GM23338 (cell line): ENCODE data around the gene KIF3C. TPM values are rescaled to one million over a fixed set of nuclear protein-coding genes. Genes with fewer than 3 reads are reported as not detected.

Source experiments
- ATAC-seq: fragments of 200-7000 bp; cut with Tn5 transposase; 3 replicates; pipeline ENCODE4 v1.9.1; 2020
- DNase-seq: peaks from one replicate; pipeline ENCODE4 v3.0.0-alpha.2; 2015; ENCODE audit warnings: low spot score
- H2AFZ ChIP-seq: fragments of 200-600 bp; sonication (generic); 2 replicates; pipeline ENCODE4 v1.8.0; 2016; ENCODE audit warnings: antibody characterized with exemption, mild to moderate bottlenecking, moderate library complexity
- H3F3A ChIP-seq: fragments of 200-600 bp; sonication (generic); replicated peaks from 2 replicates; pipeline ENCODE4 v1.8.0; 2017; ENCODE audit warnings: antibody characterized with exemption, mixed run types, low read depth
- H3K27ac ChIP-seq: fragments of 200-600 bp; sonication (generic); 2 replicates; pipeline ENCODE4 v1.6.1; 2016; ENCODE audit warnings: low read depth
- H3K27me3 ChIP-seq: fragments of 200-600 bp; sonication (generic); 2 replicates; pipeline ENCODE4 v1.8.0; 2016; ENCODE audit warnings: mild to moderate bottlenecking, mixed run types, moderate library complexity; ENCODE audit not compliant: insufficient read depth
- H3K36me3 ChIP-seq: fragments of 200-600 bp; sonication (generic); 2 replicates; pipeline ENCODE4 v1.8.0; 2016; ENCODE audit warnings: mild to moderate bottlenecking; ENCODE audit not compliant: insufficient read depth
- H3K4me1 ChIP-seq: fragments of 200-600 bp; sonication (generic); 2 replicates; pipeline ENCODE4 v1.8.0; 2016; ENCODE audit warnings: mild to moderate bottlenecking, moderate library complexity; ENCODE audit not compliant: insufficient read depth
- H3K4me2 ChIP-seq: fragments of 200-600 bp; sonication (generic); 2 replicates; pipeline ENCODE4 v1.7.1; 2017; ENCODE audit warnings: mixed run types
- H3K4me3 ChIP-seq: fragments of 200-600 bp; sonication (generic); 2 replicates; pipeline ENCODE4 v1.6.1; 2016; ENCODE audit warnings: mixed run types
- H3K79me2 ChIP-seq: fragments of 200-600 bp; sonication (generic); replicated peaks from 2 replicates; pipeline ENCODE4 v1.8.0; 2017; ENCODE audit warnings: mild to moderate bottlenecking; ENCODE audit not compliant: insufficient read depth
- H3K9me2 ChIP-seq: fragments of 200-600 bp; sonication (generic); 2 replicates; pipeline ENCODE4 v1.8.0; 2017; ENCODE audit not compliant: insufficient read depth
- H4K20me1 ChIP-seq: fragments of 200-600 bp; sonication (generic); replicated peaks from 2 replicates; pipeline ENCODE4 v1.8.0; 2017; ENCODE audit warnings: mild to moderate bottlenecking; ENCODE audit not compliant: insufficient read depth
- H3K27ac Mint-ChIP-seq: 2 replicates; pipeline ENCODE4 v1.8.0; 2020; ENCODE audit warnings: inconsistent platforms, mild to moderate bottlenecking, moderate library complexity, mixed read lengths
- H3K27me3 Mint-ChIP-seq: 3 replicates; pipeline ENCODE4 v1.8.0; 2022; ENCODE audit warnings: low read depth, mild to moderate bottlenecking, moderate library complexity, mixed read lengths, inconsistent platforms; ENCODE audit not compliant: insufficient read depth, poor library complexity
- H3K36me3 Mint-ChIP-seq: 3 replicates; pipeline ENCODE4 v1.8.0; 2021; ENCODE audit warnings: low read depth, mild to moderate bottlenecking, inconsistent platforms, moderate library complexity, mixed read lengths
- H3K4me1 Mint-ChIP-seq: 3 replicates; pipeline ENCODE4 v1.8.0; 2020; ENCODE audit warnings: mild to moderate bottlenecking, inconsistent platforms, mixed read lengths
- H3K4me3 Mint-ChIP-seq: 3 replicates; pipeline ENCODE4 v1.8.0; 2021; ENCODE audit warnings: moderate library complexity, mild to moderate bottlenecking, inconsistent platforms, mixed read lengths
- H3K9me3 Mint-ChIP-seq: 3 replicates; pipeline ENCODE4 v1.8.0; 2020; ENCODE audit warnings: moderate library complexity, mild to moderate bottlenecking, inconsistent platforms, mixed read lengths
- CREB1 ChIP-seq: fragments of 250-450 bp; sonication (Bioruptor Pico); IDR thresholded peaks from 2 replicates; pipeline ENCODE4 v1.5.0; 2020; ENCODE audit warnings: low read depth, mild to moderate bottlenecking, moderate library complexity
- CTCF ChIP-seq, 2 experiments: fragments of 200-600 bp in 1 of 2; sonication (generic) in 1 of 2; conservative IDR thresholded peaks; 2 replicates each; pipeline versions ENCODE4 v1.5.1 to v1.6.1; 2016 to 2017; ENCODE audit warnings: antibody characterized with exemption in 2 of 2, low read depth in 2 of 2, mild to moderate bottlenecking in 2 of 2, moderate library complexity in 1 of 2
- EZH2 ChIP-seq: fragments of 200-600 bp; sonication (generic); IDR thresholded peaks from one replicate; pipeline ENCODE4 v1.8.0; 2017; ENCODE audit warnings: antibody characterized with exemption, mild to moderate bottlenecking, low read depth; ENCODE audit not compliant: unreplicated experiment
- EZH2phosphoT487 ChIP-seq: fragments of 200-600 bp; sonication (generic); IDR thresholded peaks from one replicate; pipeline ENCODE4 v1.8.1; 2018; ENCODE audit warnings: antibody characterized with exemption; ENCODE audit not compliant: unreplicated experiment
- JUNB ChIP-seq: IDR thresholded peaks from one replicate; pipeline ENCODE4 v1.6.1; 2016; ENCODE audit warnings: antibody characterized with exemption; ENCODE audit not compliant: unreplicated experiment
- NANOG ChIP-seq: IDR thresholded peaks from 2 replicates; pipeline ENCODE4 v1.6.1; 2016; ENCODE audit warnings: antibody characterized with exemption, borderline replicate concordance
- POLR2AphosphoS5 ChIP-seq: IDR thresholded peaks from 2 replicates; pipeline ENCODE4 v1.6.1; 2016; ENCODE audit warnings: antibody characterized with exemption, low read depth
- REST ChIP-seq: IDR thresholded peaks from one replicate; pipeline ENCODE4 v1.6.1; 2018; ENCODE audit warnings: antibody characterized with exemption; ENCODE audit not compliant: unreplicated experiment
- STAT1 ChIP-seq: IDR thresholded peaks from one replicate; pipeline ENCODE4 v1.6.1; 2016; ENCODE audit warnings: antibody characterized with exemption; ENCODE audit not compliant: unreplicated experiment
- ZNF114 ChIP-seq: fragments of 250-450 bp; sonication (Bioruptor Pico); IDR thresholded peaks from 2 replicates; pipeline ENCODE4 v1.5.0; 2020; ENCODE audit warnings: mild to moderate bottlenecking, moderate library complexity
- ZNF331 ChIP-seq: fragments of 250-450 bp; sonication (Bioruptor Pico); IDR thresholded peaks from 2 replicates; pipeline ENCODE4 v1.5.0; 2020; ENCODE audit warnings: low read depth, mild to moderate bottlenecking, moderate library complexity
- ZNF462 ChIP-seq: fragments of 250-450 bp; sonication (Bioruptor Pico); IDR thresholded peaks from 2 replicates; pipeline ENCODE4 v1.5.0; 2020; ENCODE audit warnings: mild to moderate bottlenecking, moderate library complexity
- polyA plus RNA-seq: library from polyadenylated mRNA; unstranded; fragments of >200 nt; fragmentation: Nextera tagmentation; extraction: Ambion mirVana; gene quantifications from 2 replicates; pipeline ENCODE4 v1.2.1, GENCODE V29; 2016
- total RNA-seq: library from RNA; depleted of rRNA; stranded (reverse); fragments of >200 nt; shearing (Covaris generic); gene quantifications from 2 replicates; pipeline ENCODE4 v1.2.3, GENCODE V29; 2014
- TF ChIP-seq, protein P1 (sequence below): IDR thresholded peaks from 2 replicates; pipeline ENCODE4 v1.6.1; 2016; ENCODE audit warnings: antibody characterized with exemption

Gene KIF3C
- total and polyA plus RNA-seq, 2 experiments from 2014 or later = 14.9 to 40.0 TPM

DNA sequence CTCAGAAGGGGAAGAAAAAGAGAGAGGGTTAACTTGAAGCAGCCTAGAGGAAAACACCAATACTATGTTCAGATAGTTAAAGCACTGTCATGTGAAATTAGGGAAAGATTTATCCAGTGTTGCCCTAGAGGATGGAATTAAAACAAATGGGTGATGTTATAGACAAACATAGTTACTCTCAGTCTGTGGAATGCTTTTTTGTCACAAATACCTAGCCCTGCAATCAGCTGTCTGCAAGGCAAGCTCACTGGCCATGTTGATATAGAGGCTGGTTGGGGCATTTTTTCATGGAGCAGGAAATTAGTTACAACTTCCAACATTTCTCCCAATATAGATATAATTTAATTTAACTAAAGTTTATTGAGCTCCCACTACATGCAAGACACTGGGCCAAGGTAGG lies 43.2 kb upstream of the KIF3C start:
- H3K79me2 ChIP-seq = no peaks in the 10 kb centered on the region
- no peak for DNase-seq
- H3K27me3 Mint-ChIP-seq = peaks cover 2% of the 10 kb centered on the region
- no peaks in the 10 kb centered on the region for H3K36me3 ChIP-seq
- H2AFZ ChIP-seq = no peak overlapping the region
- no peak overlapping the region for H3K4me2 ChIP-seq
- H3F3A ChIP-seq = no peaks in the 10 kb centered on the region
- H4K20me1 ChIP-seq = no peaks in the 10 kb centered on the region
- no peak overlapping the region for H3K27ac Mint-ChIP-seq
- H3K4me1 ChIP-seq = no peaks in the 10 kb centered on the region
- H3K27ac ChIP-seq = no peak overlapping the region
- no peaks in the 10 kb centered on the region for H3K9me3 Mint-ChIP-seq
- peaks cover 3% of the 10 kb centered on the region for H3K4me1 Mint-ChIP-seq
- no peak overlapping the region for H3K4me3 ChIP-seq
- no peaks in the 10 kb centered on the region for H3K27me3 ChIP-seq
- no peak for ATAC-seq
- TF ChIP-seq CREB1 (no peak), STAT1 (no peak), ZNF331 (CRISPR knock-in tag) (no peak), EZH2phosphoT487 (no peak), POLR2AphosphoS5 (no peak), EZH2 (no peak), CTCF (conservative IDR thresholded peaks at IDR 0.05; ENCODE audit: low read depth in 2 of 2) (no peak), REST (no peak), ZNF462 (CRISPR knock-in tag) (no peak), NANOG (no peak), ZNF114 (no peak), JUNB (no peak)
- TF ChIP-seq, protein P1, sequence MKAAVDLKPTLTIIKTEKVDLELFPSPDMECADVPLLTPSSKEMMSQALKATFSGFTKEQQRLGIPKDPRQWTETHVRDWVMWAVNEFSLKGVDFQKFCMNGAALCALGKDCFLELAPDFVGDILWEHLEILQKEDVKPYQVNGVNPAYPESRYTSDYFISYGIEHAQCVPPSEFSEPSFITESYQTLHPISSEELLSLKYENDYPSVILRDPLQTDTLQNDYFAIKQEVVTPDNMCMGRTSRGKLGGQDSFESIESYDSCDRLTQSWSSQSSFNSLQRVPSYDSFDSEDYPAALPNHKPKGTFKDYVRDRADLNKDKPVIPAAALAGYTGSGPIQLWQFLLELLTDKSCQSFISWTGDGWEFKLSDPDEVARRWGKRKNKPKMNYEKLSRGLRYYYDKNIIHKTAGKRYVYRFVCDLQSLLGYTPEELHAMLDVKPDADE = no peak
- no peak overlapping the region for H3K4me3 Mint-ChIP-seq
- H3K9me2 ChIP-seq = no peaks in the 10 kb centered on the region
- no peaks in the 10 kb centered on the region for H3K36me3 Mint-ChIP-seq
